Muscle of back (tissue), 11 donors: ENCODE results near the gene REC114. TPM values are rescaled to one million over a fixed set of nuclear protein-coding genes. Genes with fewer than 3 reads are reported as not detected.
"Not testable (repeated sequence)": the region's sequence is repeated elsewhere in the genome, so short reads cannot be mapped to it uniquely, and the experiment has no call there.

Source experiments
- DNase-seq, 3 donors: peaks; one replicate each; pipeline versions ENCODE4 v3.0.0 to v3.0.0-alpha.2; 2013
- polyA plus RNA-seq, 10 donors: library from polyadenylated mRNA; unstranded; fragments of 120-200 nt; gene quantifications; one replicate each; pipeline ENCODE4 v1.2.1, GENCODE V29; 2013; ENCODE audit not compliant: insufficient read length in 10 of 10

The REC114 gene
- polyA plus RNA-seq, 10 donors, result 0.19 TPM; not detected in 9

DNA sequence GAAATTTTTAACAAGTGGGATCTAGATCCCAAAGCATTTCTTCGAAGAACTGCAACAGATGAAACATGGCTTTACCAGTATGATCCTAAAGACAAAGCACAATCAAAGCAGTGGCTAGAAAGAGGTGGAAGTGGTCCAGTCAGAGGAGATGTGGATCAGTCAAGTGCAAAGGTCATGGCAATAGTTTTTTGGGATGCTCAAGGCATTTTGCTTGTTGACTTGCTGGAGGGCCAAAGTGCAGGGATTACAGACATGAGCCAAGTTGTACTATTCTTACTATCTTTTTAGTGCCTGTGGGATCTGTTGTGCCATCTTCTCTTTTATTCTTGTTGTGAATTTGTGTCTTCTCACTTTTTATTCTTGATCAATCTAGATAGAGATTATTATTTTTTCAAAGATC is 82.0 kb downstream of the REC114 start:
- no peak for DNase-seq

DNA sequence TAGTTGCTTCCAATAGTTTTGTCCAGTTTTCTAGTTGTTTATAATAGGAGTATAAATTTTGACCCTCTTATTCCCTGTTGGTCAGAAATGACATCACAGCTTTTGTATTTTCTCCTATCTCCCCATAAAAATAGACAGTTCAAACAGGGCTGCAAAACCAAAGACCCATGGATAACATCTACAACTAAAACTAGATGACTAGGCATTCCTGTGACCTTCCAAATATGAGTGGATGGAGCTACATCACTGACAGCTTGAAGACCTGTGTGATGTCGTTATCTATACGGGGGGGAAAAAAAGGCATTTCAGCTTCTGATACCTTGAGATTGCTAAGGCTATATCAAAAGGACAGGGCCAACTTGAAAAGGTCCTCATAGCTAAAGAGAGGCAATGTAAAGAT is 84.6 kb downstream of the REC114 start:
- no peak for DNase-seq

DNA sequence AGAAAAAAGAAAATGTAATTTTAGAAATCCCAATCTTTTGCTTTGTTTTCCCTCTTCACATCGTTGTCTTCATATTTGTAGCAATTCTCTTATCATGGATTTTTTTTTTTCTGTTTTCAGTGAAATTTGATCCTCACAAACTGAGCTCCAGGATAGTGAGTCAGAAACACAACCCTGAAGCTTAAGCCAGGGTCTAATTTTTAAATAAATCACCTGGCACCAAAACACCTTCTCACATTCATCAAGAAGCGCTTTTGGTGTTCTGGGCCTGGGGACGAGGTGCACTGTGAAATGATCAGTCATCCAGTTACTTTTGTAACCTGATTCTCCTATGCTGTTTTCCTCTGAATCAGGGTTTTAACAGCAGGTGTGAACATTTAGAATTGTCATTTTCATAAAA is 87.7 kb downstream of the REC114 start:
- DNase-seq, result no peak

DNA sequence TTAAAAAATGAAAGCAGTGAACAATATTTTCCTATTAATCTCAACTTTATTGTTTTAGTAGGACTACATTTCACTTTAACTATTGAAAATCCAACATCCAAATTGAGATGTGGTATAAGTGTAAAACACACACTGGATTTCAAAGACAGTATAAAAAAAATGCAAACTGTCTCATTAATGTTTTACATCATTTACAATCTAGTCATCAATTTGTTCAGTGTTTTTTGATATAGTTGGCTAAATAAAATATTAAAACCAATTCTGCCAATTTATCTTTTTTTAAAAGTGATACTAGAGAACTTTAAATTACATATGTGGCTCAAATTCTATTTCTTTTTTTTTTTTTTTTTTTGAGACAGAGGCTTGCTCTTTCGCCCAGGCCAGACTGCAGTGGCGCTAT is 95.2 kb downstream of the REC114 start:
- no peak for DNase-seq

DNA sequence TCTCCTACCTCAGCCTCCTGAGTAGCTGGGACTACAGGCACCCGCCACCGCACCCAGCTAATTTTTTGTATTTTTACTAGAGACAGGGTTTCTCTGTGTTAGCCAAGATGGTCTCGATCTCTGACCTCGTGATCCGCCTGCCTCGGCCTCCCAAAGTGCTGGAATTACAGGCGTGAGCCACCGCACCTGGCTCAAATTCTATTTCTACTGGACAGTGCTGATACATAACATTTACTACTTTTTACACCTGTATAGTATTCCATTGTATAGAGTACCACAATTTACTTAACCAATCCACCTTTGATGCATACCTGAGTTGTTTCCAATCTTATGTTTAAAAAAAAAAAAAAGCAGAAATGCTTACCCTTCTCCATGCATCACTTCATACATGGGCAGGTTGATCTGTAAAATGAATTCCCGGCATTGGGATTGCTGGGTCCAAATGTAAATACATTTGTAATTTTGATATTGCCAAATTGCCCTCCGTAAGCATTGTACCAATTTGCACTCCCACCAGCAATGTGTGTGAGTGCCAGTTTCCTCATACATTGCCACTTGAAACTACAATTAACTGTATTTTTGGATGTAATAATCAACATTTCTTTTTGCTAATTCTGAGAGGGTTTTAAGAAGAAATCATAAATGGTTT is 95.7 kb downstream of the REC114 start:
- no peak for DNase-seq

DNA sequence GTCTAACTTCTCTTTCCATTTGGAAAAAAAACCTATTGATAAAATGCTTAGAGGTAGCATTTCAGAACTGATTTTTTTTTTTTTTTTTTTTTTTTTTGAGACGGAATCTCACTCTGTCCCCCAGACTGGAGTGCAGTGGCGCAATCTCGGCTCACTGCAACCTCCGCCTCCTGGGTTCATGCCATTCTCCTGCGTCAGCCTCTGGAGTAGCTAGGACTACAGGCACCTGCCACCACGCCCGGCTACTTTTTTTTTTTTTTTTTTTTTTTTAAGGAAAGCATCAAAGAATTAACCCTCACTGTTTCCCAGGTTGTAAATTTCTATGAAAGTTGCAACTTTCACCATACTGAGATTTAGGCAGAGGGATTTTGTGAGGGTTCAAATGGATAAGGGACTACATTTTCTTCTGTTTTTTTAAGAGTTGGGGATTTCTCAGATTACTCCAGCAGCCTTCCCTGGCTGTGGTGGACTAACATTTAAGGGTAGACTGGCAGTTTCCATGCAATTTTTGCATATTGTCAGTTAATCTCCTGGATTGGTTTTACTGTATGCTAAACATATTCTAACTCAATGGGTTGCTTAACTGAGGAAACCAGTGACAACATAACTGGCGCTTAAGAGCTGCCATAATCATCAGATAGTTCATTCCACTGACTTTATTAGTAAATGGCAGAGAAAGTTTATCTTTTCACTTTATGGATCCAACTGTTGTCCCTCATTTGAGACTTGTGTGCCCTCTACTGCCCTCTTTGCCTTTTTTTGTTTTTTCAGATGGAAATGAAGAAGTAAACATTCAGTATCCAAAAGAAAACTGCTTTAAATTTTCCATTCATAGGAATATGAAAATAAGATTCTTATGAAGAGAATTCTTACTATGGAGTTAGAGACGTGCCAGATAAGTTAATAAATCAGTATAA is 96.5 kb downstream of the REC114 start:
- DNase-seq, result no peak

DNA sequence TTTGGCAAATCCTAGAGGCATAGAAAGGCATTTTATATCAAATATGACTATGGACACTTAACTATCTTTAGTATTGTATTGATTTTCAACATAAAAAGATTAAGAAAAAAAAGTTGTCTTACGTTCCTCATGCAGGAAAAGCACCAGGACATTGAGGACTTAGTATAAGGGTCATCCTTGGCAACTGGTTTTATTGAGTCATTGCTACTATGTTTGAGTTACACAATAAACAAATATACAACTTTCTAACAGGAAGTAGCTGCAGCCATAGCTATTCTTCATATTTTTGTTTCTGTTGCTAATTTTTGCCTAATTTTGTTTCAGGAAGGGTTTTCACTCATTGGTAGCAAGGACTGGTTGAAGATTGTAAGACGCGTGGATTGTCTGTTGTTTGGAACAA is 97.2 kb downstream of the REC114 start:
- no peak for DNase-seq

DNA sequence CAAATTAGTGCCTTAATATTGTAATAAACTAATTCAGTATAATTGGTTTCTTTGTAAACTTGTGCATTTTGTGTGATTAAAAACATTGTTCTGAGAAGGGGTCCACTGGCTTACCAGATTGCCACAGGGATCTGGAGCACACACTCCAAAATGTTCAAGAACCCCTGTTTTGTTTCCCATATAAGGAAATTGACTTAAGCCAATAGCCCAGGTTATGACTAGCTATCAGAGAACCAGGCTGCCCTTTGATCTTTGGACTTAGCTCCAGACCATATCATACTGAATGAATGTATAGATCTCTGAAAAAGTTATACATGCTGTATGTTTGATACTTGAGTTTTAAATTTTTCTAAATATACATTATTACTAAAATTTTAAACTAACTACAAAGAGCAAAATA is 98.5 kb downstream of the REC114 start:
- DNase-seq, result no peak

DNA sequence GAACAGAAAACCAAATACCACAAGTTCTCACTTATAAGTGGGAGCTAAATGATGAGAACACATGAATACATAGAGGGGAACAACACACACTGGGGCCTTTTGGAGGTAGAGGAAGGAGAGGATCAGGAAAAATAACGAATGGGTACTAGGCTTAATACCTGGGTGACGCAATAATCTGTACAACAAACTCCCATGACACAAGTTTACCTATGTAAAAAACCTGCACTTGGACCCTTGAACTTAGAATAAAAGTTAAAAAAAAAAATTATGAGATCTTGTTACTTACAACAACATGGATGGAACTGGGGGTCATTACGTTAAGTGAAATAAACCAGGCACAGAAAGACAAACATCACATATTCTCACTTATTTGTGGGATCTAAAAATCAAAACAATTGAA is 106.0 kb downstream of the REC114 start:
- DNase-seq, result not testable (repeated sequence)

DNA sequence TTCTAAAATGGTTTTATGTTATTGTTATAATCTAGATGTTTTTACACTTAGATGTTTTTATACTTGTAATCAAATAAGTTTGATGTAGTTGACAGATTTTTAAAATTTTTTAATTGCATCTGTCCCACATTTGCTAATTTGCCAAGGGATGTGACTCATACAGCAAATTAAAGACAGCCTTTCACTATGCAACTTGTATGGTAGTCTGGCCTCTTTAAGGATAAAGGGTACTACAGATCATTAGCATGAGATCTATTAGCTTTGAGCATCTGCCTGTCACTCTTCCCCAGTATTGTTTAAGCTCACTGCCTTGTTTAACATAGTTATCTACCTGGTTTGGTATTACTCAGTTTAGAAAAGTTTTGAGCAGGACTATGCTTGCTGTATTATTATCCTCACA is 107.2 kb downstream of the REC114 start:
- no peak for DNase-seq

DNA sequence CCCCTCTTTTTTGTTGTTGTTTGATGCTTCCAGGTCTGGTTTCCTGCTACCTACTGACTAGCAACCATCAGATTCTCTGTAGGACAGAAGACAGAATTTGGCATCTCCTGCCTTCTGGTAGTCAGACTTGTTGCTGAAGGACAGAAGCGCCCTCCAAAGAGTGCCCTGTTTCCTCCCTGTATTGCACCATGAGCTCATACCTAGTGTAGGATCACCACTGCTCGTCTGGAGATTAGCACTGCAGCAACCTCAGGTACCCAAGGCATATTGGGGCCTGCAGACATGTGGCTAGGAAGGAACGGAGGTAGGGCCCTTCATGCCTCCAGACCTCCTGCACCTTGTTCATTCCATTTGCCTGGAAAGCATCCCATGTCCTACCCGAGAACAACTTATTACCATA is 112.1 kb downstream of the REC114 start:
- no peak for DNase-seq

DNA sequence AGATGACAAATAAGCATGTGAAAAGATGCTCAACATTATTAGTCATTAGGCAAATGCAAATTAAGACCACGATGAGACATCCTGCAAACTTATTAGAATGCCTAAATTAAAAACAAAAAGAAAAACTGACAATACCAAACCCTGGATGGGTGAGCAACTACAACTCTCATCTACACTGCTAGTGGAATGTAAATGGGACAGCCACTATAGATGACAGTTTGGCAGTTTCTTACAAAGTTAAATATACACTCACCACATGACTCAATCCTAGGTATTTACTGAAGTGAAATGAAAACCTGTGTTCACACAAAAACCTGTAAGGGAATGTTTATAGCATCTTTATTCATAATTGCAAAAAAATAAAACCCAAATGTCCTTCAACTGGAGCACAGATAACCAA is 115.6 kb downstream of the REC114 start:
- DNase-seq, result no peak

DNA sequence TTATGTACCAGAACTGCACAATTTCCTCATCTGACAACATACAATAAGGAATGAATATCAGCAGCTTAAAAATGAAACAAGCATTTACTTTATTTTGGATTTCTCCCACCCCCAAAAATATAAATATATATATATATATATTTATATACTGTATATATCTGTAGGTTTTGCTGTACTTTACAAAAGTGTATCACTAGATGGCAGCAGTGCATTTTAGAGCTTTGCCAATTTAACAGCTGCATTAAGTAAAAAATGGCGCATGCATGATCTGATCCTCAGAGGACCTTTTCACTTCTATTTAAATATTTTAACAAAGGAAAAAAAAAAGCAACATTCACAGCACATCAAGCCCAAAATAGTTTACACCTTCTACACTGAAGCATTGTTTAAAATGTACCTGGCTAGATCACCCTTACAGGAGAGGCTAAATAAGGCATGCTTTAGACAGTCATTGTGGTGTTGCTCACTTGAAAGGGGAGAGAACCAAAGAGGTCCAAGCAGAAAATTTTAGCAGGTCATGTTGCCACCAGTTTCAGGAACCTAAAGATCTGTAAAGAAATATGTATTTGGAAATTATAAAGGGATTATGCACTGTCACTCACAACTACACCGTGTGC is 117.6 kb downstream of the REC114 start:
- DNase-seq, result peak; percentile 77 to 88 (median 78)

DNA sequence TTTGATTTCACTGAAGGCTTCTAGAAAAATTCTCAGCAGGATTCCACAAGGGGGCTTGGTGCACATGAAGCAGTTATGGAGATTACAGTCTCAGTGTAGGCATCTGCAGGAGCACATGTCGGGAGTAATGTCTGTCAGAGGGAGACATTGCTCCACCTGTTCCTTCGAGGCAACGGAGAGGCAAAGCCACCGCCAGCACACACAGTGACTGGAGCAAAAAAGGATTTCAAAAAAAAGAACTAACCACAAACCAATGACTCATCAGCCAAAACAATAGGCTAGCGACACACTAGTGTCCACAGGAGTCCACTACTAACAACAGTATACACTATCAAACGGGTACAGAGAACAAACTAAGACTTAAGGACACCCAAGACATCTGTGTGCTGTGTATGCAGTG is 121.3 kb downstream of the REC114 start:
- peak; percentile 8 to 34 (median 24) for DNase-seq

DNA sequence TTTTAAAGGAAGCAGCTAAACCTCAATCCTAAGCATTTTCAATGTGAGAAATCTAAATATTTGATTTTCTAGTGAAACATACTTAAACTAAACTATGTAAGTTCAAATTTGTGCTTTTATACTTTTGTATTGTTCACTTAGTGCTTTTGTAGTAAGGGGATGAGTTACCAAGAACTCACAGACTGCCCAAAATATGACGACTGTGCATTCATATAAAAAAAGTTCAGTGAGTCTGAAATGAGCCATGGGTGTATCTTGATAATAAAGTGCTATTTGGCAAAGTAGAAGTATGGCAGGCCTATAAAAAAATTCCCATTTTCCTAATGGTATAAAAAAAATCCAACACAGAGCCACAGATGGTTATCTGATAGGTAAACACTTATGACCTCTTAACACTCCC is 124.1 kb downstream of the REC114 start:
- DNase-seq, result no peak

DNA sequence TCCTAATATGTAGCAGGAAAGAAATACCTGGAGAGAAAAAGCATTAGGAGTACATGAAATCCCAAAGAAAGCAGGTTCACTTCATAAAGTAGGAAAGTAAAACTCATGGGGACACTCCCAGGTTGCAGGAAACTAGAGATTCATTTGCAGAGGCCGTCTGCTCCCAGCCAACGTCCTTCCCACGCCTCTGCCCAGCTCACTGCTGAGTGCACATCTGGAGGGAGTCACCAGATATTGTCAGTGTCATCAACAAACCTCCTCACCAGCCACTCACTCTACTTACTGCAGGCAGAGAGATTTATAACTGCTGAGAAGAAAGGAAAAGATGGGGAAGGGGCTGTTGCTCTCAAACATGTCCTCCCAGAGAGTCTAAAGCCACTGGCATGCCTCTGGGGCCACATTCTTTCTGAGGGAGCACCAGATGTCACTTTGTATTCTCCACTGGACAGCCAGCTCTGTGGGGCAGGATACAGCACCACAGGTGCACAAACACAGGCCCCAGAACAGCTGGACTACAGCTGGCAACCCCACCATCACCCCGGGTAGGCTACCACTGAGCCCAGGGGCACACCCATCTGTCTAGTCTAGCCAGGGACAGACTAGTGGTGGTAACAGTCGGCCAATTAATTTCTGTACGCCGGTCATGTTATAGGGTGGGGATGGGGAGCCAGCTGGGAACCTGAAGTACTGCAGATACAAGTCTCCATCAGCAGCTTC is 125.8 kb downstream of the REC114 start:
- DNase-seq, result peak in 1 of 3 donors; percentile 26

DNA sequence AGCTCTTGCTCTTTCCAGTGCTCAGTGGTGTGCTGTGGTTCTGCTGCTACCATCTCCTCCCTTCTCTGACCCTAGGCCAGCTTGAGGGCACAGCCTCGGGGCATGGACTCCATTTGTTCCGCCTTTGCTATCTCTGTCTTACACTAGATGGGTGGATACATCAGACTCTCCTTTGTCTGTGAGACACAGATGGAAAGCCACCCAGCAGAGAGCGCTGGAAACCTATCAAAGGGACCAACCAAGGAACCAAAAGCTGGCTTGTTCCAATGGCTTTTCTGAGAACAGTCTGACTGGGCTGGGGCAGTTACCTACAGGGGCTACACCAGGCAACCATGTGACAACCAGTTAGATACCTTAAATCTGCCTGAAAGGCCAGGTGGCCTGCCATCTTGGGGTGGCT is 126.4 kb downstream of the REC114 start:
- DNase-seq, result no peak

DNA sequence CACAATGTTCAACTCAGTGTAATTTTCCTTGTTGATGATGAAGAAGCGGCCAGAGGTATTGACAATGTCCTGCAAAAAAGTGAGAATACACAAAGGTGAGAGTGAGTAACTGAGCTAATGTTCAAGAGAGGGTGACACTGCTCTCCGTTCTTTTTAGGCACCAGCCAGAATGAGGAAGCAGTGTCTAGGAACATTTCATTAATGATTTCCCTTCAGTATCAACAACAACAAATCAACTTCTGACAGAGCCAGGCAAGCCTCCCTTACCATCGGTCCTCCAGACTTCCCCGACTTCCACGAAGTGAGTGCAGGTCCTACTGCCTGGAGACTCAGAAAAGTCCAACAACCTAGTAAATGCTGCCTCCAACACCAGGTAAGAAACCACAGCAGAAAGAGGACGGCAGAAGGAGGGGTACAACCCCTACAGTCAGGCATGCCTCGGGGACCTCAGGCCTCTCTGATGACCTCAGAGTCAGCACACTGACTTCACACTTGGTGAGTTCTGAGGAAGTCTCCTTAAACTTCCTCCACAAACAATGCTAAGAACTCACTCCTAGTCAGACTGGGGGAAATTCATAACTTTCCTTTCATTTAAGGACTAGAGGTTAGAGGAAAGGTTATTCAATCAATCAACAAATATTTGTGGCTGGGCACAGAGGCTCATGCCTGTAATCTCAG is 127.5 kb downstream of the REC114 start:
- no peak for DNase-seq

DNA sequence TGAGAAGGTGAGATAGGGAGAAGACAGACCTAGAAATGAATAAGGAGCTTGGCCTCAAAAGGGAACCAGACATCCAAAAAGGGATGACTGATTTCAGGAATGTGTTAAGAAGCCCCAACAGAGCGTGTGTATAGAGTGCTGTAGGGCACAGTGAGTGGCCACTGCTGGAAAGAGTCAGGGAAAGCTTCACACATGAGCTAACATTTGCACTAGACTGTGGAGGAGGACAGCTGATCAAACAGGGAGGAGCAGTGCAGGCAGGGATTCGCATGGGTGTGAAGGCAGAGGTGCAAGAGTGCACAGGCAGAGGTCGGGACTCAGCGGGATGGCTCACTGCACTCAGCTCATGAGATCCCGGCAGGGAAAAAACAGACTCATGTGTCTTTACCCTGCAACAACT is 128.4 kb downstream of the REC114 start:
- no peak for DNase-seq

DNA sequence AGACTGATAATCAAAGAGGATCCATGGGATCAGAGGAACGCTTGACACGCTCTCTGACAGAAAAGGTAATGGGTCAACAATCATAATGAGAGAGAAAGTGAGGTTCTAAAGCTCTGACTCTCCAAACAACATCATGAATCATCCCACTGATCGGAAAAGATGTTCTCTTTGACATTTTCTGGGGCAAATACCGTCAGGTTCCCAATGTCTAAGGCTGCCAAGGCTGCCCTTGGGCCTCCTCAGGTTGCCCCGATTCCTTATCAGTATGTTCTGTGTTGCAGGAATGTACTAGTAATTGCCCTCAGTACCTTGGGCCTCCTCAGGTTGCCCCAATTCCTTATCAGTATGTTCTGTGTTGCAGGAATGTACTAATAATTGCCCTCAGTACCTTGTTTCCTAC is 129.3 kb downstream of the REC114 start:
- no peak for DNase-seq

DNA sequence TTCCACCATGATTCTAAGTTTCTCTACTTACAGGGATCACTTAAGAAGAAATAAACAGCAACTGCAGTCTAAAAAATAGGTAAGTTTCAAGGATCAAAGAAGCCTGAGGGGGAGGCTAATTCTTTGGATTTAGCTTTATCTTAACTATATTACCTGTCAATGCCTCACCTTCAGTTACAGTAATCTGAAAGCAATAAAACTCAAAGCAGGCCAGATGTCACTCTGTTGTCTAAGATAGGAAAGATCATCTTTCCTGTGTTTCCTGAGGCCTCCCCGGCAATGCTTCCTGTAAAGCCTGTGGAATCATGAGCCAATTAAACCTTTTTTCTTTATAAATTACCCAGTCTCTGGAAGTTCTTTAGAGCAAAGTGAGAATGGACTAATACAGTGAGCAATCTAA is 130.1 kb downstream of the REC114 start:
- no peak for DNase-seq

DNA sequence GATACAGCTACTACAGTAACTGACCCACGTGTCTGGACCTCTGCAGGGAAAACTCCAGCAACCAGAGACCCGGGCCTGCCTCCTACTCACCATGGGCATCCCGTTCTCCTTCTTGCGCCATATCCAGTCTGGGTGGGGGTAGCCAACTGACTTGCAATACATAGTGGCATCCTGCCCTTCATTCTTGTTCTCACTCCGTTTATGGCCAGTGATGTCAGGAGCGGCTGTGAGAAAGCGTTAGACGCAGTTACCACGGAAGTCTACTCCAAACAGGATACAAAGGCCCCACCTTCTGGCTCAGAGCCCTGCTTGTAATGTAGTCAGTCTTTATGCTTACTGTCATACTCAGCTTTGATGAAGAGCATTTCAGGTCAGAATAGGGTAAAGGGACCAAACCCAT is 130.6 kb downstream of the REC114 start:
- peak in 2 of 3 donors; percentile 34 to 47 for DNase-seq
